Measurements from ENCODE around the gene PPARG.

Gene PPARG

GRCh38 chr3:12371525-12372140 lies 82.8 kb downstream of the PPARG start:
- TF ChIP-seq FOXK2 (IDR thresholded peaks at IDR 0.05) (no peak), PKNOX1 (IDR thresholded peaks at IDR 0.05) (no peak), HDGF (IDR thresholded peaks at IDR 0.05; ENCODE audit: borderline replicate concordance) (no peak), TARDBP (IDR thresholded peaks at IDR 0.05) (no peak)
- no peak for DNase-seq (ENCODE audit: extremely low spot score)
- ChIA-PET CTCF (no interaction called here), POLR2A (no interaction called here)

DNA sequence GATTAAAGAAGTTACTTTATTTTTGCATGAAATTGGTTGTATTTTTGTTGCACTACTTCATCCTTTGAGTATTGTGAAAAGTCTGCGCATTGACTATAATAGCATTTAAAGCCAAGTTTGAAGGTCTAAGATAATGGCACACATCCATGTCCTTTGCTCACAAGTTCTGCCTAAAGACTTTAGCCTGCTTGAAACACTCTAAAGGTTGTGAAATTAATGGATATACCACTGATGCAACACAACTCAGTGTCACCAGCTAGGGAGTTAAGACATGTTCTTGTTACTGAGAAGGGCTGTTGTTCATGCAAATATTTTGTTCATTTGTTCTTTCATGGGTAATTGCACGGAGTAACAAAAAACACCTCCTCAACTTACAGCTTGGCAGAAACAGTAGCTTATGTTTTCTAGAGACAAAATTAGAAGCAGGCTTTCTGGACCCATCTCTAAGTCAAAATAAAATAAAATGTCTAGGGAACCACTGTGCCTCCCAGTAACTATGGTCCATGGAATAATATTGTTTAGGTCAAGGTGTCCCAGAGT lies 83.9 kb downstream of the PPARG start:
- TF ChIP-seq NFRKB (IDR thresholded peaks at IDR 0.05) (no peak), SP1 (IDR thresholded peaks at IDR 0.05) (no peak), FOXA1 (IDR thresholded peaks at IDR 0.05) (no peak), ARNT (IDR thresholded peaks at IDR 0.05) (no peak), FOXM1 (IDR thresholded peaks at IDR 0.05; ENCODE audit: borderline replicate concordance) (no peak), PKNOX1 (IDR thresholded peaks at IDR 0.05) (no peak), FOXK2 (IDR thresholded peaks at IDR 0.05) (no peak), CTBP1 (IDR thresholded peaks at IDR 0.05; ENCODE audit: borderline replicate concordance) (no peak), ELF4 (IDR thresholded peaks at IDR 0.05) (no peak)
- ChIA-PET CTCF (no interaction called here), POLR2A (no interaction called here)
- DNase-seq (ENCODE audit: extremely low spot score): no peak

- no peak for TF ChIP-seq ARNT (IDR thresholded peaks at IDR 0.05)
- no peak for TF ChIP-seq ELF4 (IDR thresholded peaks at IDR 0.05)
- no peak for TF ChIP-seq SP1 (IDR thresholded peaks at IDR 0.05)
- no peak for TF ChIP-seq TARDBP (IDR thresholded peaks at IDR 0.05)
- TF ChIP-seq BHLHE40 (IDR thresholded peaks at IDR 0.05; ENCODE audit: borderline replicate concordance): no peak
- no peak for TF ChIP-seq L3MBTL2 (conservative IDR thresholded peaks at IDR 0.05)
- POLR2A ChIA-PET: no interaction called here
- CTCF ChIA-PET: no interaction called here
- no peak for DNase-seq (ENCODE audit: extremely low spot score)
Measured at GRCh38 chr3:12375572-12375971, 86.7 kb downstream of the PPARG start.

DNA sequence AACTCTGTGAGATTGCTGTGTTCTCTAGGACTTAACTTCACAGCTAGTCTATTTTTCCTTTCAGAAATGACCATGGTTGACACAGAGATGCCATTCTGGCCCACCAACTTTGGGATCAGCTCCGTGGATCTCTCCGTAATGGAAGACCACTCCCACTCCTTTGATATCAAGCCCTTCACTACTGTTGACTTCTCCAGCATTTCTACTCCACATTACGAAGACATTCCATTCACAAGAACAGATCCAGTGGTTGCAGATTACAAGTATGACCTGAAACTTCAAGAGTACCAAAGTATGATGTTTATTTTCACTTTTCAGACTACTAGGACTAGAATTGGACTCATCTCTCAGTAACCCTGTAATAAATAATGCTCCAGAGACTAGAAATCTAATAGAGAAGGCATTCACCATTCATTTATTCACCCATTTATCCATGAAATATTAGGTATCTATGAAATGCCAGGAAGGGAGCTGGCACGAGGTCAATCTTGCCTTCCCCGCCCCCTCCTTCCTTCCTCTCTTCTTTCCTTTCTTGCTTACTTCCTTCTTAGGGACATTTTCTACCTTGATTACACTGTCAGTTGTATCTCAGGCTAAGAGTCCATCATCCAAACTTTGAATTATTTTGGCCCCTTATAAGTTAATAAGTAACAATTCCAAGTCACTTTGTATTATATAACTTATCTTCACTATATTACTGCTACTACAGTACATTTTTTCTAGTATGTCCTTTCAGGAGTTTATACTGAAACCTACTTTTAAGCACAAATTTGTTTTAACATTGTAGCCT lies 91.0 kb downstream of the PPARG start:
- ChIA-PET POLR2A (no interaction called here), CTCF (no interaction called here)
- TF ChIP-seq NFRKB (IDR thresholded peaks at IDR 0.05) (peak; percentile 100), L3MBTL2 (conservative IDR thresholded peaks at IDR 0.05) (no peak), BHLHE40 (IDR thresholded peaks at IDR 0.05; ENCODE audit: borderline replicate concordance) (peak; percentile 100), FOXM1 (IDR thresholded peaks at IDR 0.05; ENCODE audit: borderline replicate concordance) (no peak), SUZ12 (IDR thresholded peaks at IDR 0.05) (peak; percentile 100), ARNT (IDR thresholded peaks at IDR 0.05) (no peak), FOXK2 (IDR thresholded peaks at IDR 0.05) (peak; percentile 100)
- DNase-seq (ENCODE audit: extremely low spot score): no peak

GRCh38 chr3:12380461-12380860 lies 91.6 kb downstream of the PPARG start:
- ChIA-PET POLR2A (no interaction called here), CTCF (no interaction called here)
- TF ChIP-seq LEF1 (IDR thresholded peaks at IDR 0.05; ENCODE audit: borderline replicate concordance): no peak
- TF ChIP-seq L3MBTL2 (conservative IDR thresholded peaks at IDR 0.05): no peak
- no peak for TF ChIP-seq PKNOX1 (IDR thresholded peaks at IDR 0.05)
- no peak for DNase-seq (ENCODE audit: extremely low spot score)

GRCh38 chr3:12381199-12381598 lies 92.3 kb downstream of the PPARG start:
- CTCF ChIA-PET: no interaction called here
- TF ChIP-seq TARDBP (IDR thresholded peaks at IDR 0.05) (no peak), FOXK2 (IDR thresholded peaks at IDR 0.05) (peak; percentile 100), BHLHE40 (IDR thresholded peaks at IDR 0.05; ENCODE audit: borderline replicate concordance) (peak; percentile 99), SUZ12 (IDR thresholded peaks at IDR 0.05) (peak; percentile 99), PKNOX1 (IDR thresholded peaks at IDR 0.05) (no peak), NFRKB (IDR thresholded peaks at IDR 0.05) (peak; percentile 99)
- POLR2A ChIA-PET: no interaction called here
- no peak for DNase-seq (ENCODE audit: extremely low spot score)

- ChIA-PET CTCF (no interaction called here), POLR2A (no interaction called here)
- no peak for DNase-seq (ENCODE audit: extremely low spot score)
- no peak for TF ChIP-seq FOXM1 (IDR thresholded peaks at IDR 0.05; ENCODE audit: borderline replicate concordance)
- TF ChIP-seq PKNOX1 (IDR thresholded peaks at IDR 0.05): 0 out of 2 replicates have a peak, but pooled peaks have one; percentile 28
Measured at GRCh38 chr3:12383218-12383617, 94.3 kb downstream of the PPARG start.

Measured in HEK293T (cell line).